GM19452 (cell line): ENCODE data around the gene DNAJC18.
"Not testable (repeated sequence)": the region's sequence is repeated elsewhere in the genome, so short reads cannot be mapped to it uniquely, and the experiment has no call there.

ENCODE experiments used
- ATAC-seq: cut with Tn5 transposase; IDR thresholded peaks from one replicate; pipeline ENCODE4 v1.9.1; 2021; ENCODE audit not compliant: unreplicated experiment

The DNAJC18 gene

GRCh38 chr5:139389701-139390638 lies 49.4 kb downstream of the DNAJC18 start, which contains the start of gene MZB1:
Gene MZB1, minus strand, starts transcription at chr5:139389913. Its CDS starts 57 bp downstream, at chr5:139389856.
- peak; percentile 42 for ATAC-seq

GRCh38 chr5:139388198-139388821 lies 51.0 kb downstream of the DNAJC18 start:
- no peak for ATAC-seq

DNA sequence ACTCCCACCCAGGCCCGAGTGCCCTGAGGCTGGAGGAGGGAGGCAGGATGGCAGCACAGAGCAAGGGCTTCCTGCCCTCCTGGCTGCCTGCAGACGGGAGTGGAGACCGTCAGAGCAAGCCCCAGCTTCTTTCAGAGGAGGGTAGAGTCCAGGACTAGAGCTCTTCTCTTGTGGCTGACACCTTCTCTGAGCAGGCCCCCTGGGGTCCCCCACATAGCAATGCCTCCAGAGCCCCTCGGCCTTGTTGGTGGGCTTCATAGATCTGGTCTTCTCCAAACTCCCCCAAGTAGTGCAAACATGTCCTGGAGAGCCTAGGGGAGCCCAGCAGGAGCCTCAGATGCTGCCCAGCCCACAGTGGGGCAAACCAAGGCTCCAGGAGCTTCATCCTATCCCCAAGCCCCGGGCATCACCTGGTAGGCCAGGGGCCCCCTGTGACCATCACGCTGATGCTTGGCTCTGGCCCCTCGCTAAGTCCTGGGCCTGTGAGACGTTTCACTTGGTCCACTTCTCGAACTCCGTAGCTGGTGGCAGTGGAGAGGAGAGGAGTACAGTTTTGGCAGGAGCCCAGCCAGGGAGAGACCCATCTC lies 51.6 kb downstream of the DNAJC18 start:
- no peak for ATAC-seq

- not testable (repeated sequence) for ATAC-seq
Observed at GRCh38 chr5:139386956-139387355, 52.4 kb downstream of the DNAJC18 start.

GRCh38 chr5:139386050-139386438 lies 53.3 kb downstream of the DNAJC18 start:
- ATAC-seq = no peak

GRCh38 chr5:139385061-139386049 lies 54.0 kb downstream of the DNAJC18 start:
- ATAC-seq = no peak

DNA sequence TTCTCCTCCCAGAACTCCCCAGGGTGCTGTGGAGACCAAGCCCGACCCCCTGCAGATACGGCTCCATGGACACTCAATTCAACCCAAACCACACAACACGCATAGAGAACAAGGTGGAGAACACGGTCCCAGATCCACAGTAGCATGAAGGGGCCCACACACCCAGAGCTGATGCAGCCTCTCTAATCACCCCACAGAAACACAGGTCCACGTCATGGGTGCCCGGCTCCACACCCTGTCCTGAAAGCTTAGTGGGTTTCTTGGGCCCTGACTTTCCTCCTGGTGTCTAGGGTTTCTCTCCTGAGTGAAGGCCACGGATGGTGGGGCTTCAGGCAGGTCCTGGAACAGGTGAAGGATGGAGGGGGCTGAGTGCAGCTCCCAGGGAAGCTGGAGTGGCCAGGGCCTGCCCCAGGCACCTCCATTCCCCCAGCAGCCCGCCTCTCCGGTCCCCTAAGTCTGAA lies 54.7 kb downstream of the DNAJC18 start:
- ATAC-seq = no peak

DNA sequence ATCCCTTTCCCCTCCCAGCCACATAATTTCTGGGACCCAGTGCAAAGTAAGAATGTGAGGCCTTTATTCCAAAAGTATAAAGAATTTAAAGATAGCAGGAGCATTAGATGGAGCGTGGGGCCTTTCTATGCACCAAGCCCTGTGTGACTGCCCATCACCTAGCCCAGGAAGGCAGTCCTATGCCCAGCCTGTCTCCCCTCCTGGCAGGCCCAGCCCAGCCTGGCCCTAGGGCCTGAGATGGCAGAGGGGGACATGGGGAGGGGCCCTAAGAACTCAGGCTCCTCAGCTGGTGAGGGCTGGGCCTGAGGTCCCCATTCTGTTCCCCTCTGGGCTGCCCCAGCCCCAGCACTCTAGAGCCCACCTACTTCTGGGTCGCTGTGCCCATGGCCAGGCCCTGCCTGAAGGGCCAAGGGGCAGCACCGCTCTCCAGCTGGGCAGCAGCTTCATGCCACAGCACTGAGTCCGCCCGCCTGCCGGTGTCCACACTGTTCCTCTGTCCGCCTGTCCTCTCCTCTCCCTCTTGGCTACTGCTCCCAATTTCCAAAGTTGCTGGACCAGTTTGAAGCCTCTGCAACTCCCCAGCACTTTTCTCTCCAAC lies 55.2 kb downstream of the DNAJC18 start:
- no peak for ATAC-seq

DNA sequence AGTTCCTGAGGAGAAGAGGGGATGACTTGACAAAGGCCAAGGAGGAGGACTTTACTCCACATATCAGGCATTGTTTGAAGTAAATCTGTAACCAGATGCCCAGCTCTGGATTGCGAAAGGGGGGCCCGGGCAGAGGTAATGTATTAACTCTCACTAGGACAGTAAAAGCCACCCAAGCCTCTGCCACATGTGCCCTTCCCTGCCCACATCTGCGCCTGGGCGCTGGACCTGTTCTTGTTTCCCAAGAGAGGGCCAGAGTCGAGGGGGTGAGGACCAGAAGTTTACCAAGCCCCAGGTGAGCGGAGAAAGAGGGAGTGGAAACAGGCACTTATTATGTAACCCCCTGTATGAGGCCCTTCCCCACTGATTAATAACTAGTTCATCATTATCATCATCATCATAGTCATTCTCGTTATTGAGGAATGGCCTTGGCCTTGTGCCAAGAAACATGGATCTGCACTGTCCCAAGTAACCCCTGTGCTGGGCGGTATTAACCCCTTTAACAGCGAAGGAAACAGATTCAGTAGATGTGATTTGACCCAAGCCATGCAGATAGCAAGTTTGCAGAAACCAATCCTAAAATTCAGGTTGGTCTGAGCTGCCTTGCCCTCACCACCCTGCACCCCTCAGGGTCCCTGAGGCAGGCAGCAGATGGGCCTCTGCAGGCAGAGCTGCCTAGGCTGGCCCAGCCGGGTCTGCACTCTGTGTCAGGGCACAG lies 55.9 kb downstream of the DNAJC18 start, which contains the start of gene SLC23A1:
TSS of gene SLC23A1 (minus strand) at position 23 of the 718 bp plus-strand sequence. CDS start 44 bp downstream, outside the sequence.
- ATAC-seq = no peak

DNA sequence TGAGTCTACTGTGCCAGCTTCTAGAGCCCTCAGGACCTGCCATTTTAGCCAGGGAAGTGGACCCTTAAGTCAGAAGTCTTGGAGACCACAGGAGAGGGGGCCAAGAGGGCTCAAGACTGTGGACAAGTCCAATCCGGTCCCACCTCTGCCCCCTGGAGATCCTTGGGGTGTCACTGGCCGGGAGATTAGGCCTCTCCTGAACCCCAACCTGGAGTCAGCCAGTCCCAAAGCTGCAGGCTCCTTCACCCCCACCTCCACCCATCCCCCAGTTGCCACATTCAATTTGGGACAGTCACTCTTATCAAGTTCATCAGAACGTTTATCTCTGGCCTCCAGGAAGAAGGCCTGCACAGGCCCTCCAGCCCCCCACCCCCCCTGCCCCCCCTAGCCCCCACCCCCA lies 56.5 kb downstream of the DNAJC18 start:
- ATAC-seq = no peak

GRCh38 chr5:139381837-139382761 lies 57.2 kb downstream of the DNAJC18 start:
- ATAC-seq = no peak

- no peak for ATAC-seq
Observed at GRCh38 chr5:139379626-139380449, 59.5 kb downstream of the DNAJC18 start.

GRCh38 chr5:139378941-139379361 lies 60.4 kb downstream of the DNAJC18 start:
- ATAC-seq = no peak

- ATAC-seq = no peak
Observed at GRCh38 chr5:139378101-139378825, 61.1 kb downstream of the DNAJC18 start.

DNA sequence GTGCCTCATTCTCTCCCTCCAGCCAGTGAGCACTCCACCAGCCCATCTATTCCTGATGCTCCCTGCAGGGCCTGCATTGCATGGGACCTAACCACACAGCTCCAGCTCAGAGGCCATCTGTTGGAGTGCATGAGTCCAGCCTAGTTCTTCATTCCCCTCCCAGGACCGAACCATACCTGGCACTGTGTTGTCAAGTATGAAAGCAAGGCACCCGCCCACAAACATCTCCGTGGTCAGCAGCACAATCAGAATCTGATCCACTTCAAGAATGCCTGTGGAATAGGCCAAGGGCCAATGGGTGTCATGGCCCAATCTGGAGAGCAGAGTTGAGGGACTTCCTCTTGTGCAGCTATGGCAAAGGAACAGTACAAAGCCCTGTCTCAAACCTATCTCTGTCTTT lies 62.1 kb downstream of the DNAJC18 start:
- ATAC-seq = no peak

DNA sequence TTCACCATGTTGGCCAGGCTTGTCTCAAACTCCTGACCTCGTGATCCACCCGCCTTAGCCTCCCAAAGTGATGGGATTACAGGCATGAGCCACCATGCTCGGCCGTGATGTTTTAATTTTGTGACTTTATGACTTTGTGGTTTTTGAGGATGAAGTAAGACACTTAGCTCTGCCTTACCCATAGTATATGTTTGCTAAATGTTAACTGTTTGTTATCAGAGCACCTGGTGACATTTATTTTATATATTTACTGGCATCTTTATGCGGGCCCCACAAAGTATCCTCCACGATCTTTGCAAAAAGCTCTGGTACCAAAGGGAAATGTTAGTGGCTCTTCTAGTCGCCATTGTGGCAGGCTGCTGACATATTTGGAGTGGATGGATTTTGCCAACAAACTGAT lies 63.0 kb downstream of the DNAJC18 start:
- no peak for ATAC-seq

- ATAC-seq = no peak
Observed at GRCh38 chr5:139374909-139375308, 64.4 kb downstream of the DNAJC18 start.
